Upper lobe of right lung (tissue), 1 donor: Measurements from ENCODE around the gene PTPN3. TPM values are rescaled to one million over a fixed set of nuclear protein-coding genes. Genes with fewer than 3 reads are reported as not detected.

Experiments
- ATAC-seq: fragments of 200-7000 bp; cut with Tn5 transposase; one replicate; pipeline ENCODE4 v1.9.1; 2020; ENCODE audit warnings: mild to moderate bottlenecking, moderate library complexity
- DNase-seq: peaks from one replicate; pipeline ENCODE4 v3.0.0-alpha.2; 2020
- H3K27ac ChIP-seq: fragments of 200-600 bp; one replicate; pipeline ENCODE4 v1.8.0; 2022
- H3K27me3 ChIP-seq: fragments of 200-600 bp; one replicate; pipeline ENCODE4 v1.8.0; 2022; ENCODE audit warnings: mild to moderate bottlenecking
- H3K36me3 ChIP-seq: fragments of 200-600 bp; one replicate; pipeline ENCODE4 v1.8.0; 2022
- H3K4me1 ChIP-seq: fragments of 200-600 bp; one replicate; pipeline ENCODE4 v1.8.0; 2022
- H3K4me3 ChIP-seq: fragments of 200-600 bp; one replicate; pipeline ENCODE4 v1.8.0; 2022; ENCODE audit warnings: mild to moderate bottlenecking
- H3K9me3 ChIP-seq: fragments of 200-600 bp; one replicate; pipeline ENCODE4 v1.8.0; 2022
- intact Hi-C: fragments of 100-400 bp; cut with DNase I; formaldehyde crosslinking; loops from one replicate; pipeline ENCODE4 v1.11.0; 2022
- total RNA-seq: library from RNA; stranded (reverse); fragmentation: NEBNext Ultra II Directional; extraction: Animal tissue kit (Norgen Biotek cat#: 25700); gene quantifications from one replicate; pipeline ENCODE4 v1.2.1, GENCODE V29; 2021
- TF ChIP-seq, protein P1 (sequence below): fragments of 200-600 bp; IDR thresholded peaks from one replicate; pipeline ENCODE4 v1.8.0; 2022; ENCODE audit warnings: antibody characterized with exemption
- donor health status: DM: no; HTN: yes; CAD: no; lungs with severe emphysema.

Gene PTPN3
- total RNA-seq, 1 donor from 2014 or later, result 17.1 TPM

GRCh38 chr9:109519366-109519765, 21.3 kb upstream of the PTPN3 start:
- no peak overlapping the region for H3K4me3 ChIP-seq
- H3K9me3 ChIP-seq, result no peaks in the 10 kb centered on the region
- H3K36me3 ChIP-seq, result no peaks in the 10 kb centered on the region
- TF ChIP-seq, protein P1, sequence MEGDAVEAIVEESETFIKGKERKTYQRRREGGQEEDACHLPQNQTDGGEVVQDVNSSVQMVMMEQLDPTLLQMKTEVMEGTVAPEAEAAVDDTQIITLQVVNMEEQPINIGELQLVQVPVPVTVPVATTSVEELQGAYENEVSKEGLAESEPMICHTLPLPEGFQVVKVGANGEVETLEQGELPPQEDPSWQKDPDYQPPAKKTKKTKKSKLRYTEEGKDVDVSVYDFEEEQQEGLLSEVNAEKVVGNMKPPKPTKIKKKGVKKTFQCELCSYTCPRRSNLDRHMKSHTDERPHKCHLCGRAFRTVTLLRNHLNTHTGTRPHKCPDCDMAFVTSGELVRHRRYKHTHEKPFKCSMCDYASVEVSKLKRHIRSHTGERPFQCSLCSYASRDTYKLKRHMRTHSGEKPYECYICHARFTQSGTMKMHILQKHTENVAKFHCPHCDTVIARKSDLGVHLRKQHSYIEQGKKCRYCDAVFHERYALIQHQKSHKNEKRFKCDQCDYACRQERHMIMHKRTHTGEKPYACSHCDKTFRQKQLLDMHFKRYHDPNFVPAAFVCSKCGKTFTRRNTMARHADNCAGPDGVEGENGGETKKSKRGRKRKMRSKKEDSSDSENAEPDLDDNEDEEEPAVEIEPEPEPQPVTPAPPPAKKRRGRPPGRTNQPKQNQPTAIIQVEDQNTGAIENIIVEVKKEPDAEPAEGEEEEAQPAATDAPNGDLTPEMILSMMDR, result no peak
- no peak for ATAC-seq
- intact Hi-C loops, result no loop called here
- no peaks in the 10 kb centered on the region for H3K27me3 ChIP-seq
- no peak overlapping the region for H3K27ac ChIP-seq
- no peaks in the 10 kb centered on the region for H3K4me1 ChIP-seq
- no peak for DNase-seq

- no peaks in the 10 kb centered on the region for H3K4me1 ChIP-seq
- H3K36me3 ChIP-seq, result no peaks in the 10 kb centered on the region
- DNase-seq, result no peak
- no peaks in the 10 kb centered on the region for H3K9me3 ChIP-seq
- no peak overlapping the region for H3K4me3 ChIP-seq
- H3K27me3 ChIP-seq, result no peaks in the 10 kb centered on the region
- TF ChIP-seq, protein P1, result no peak
- intact Hi-C loops, result no loop called here
- H3K27ac ChIP-seq, result no peak overlapping the region
- ATAC-seq, result no peak
Observed at GRCh38 chr9:109518621-109519335, 20.7 kb upstream of the PTPN3 start.

GRCh38 chr9:109517901-109518377, 19.8 kb upstream of the PTPN3 start:
- DNase-seq, result no peak
- intact Hi-C loops, result no loop called here

GRCh38 chr9:109513871-109514270, 15.8 kb upstream of the PTPN3 start:
- Histone ChIP-seq H3K4me1 (no peaks in the 10 kb centered on the region), H3K27ac (no peak overlapping the region), H3K9me3 (no peaks in the 10 kb centered on the region), H3K4me3 (no peak overlapping the region), H3K27me3 (no peaks in the 10 kb centered on the region), H3K36me3 (no peaks in the 10 kb centered on the region)
- no peak for DNase-seq
- TF ChIP-seq, protein P1, result no peak
- no peak for ATAC-seq
- intact Hi-C loops, result no loop called here

More at GRCh38 chr9:109517901-109518377, 19.8 kb upstream of the PTPN3 start:
- Histone ChIP-seq H3K27me3 (no peaks in the 10 kb centered on the region), H3K9me3 (no peaks in the 10 kb centered on the region), H3K27ac (no peak overlapping the region), H3K36me3 (no peaks in the 10 kb centered on the region), H3K4me3 (no peak overlapping the region), H3K4me1 (no peaks in the 10 kb centered on the region)
- TF ChIP-seq, protein P1, result no peak
- peak; percentile 48 for ATAC-seq

DNA sequence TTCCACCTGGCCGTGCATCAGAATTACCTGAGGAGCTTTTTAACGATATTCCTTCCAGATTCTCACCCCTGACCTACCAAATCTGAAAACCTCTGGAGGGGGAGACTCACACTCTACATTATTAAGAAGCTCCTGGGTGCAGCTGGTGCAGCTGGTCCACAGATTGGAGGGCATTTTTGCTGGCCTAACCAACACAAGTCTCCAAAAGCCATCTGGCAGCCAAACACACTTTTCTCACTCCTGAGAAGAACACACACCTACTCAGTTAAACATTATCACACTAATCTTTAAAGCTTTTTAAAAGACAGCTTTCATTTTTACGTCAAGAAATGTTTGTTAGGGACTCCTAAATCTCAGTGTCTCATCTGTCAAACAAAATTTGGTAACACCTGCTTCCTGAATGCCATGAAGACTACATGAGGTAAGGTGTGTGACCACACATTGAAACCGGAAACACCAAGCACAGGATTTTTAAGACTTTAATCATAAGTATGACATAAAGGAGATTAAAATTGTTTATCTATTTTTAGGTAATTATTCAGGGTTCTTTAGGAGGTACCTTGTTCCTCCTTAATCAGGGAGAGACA, 14.2 kb upstream of the PTPN3 start:
- TF ChIP-seq, protein P1, result no peak

More for the DNA sequence above, 14.2 kb upstream of the PTPN3 start:
- no peaks in the 10 kb centered on the region for H3K4me1 ChIP-seq
- no peak overlapping the region for H3K4me3 ChIP-seq
- no peaks in the 10 kb centered on the region for H3K36me3 ChIP-seq
- no peak for DNase-seq
- no peak overlapping the region for H3K27ac ChIP-seq
- H3K9me3 ChIP-seq, result no peaks in the 10 kb centered on the region
- intact Hi-C loops, result no loop called here
- H3K27me3 ChIP-seq, result no peaks in the 10 kb centered on the region
- no peak for ATAC-seq
